GM12875 (cell line): ENCODE data around the gene ANKRD62.
"Not testable (repeated sequence)": the region's sequence is repeated elsewhere in the genome, so short reads cannot be mapped to it uniquely, and the experiment has no call there.

ENCODE experiments used
- H3K4me3 ChIP-seq: one replicate; pipeline ENCODE4 v1.5.1; 2011; ENCODE audit warnings: low read depth, low read length, control low read depth
- TF ChIP-seq, protein P1 (sequence below): IDR thresholded peaks from 2 replicates; pipeline ENCODE4 v1.5.1; 2011; ENCODE audit warnings: low read depth, mild to moderate bottlenecking, control low read depth, inconsistent platforms, low read length, moderate library complexity, borderline replicate concordance; ENCODE audit not compliant: insufficient read depth

Gene ANKRD62

DNA sequence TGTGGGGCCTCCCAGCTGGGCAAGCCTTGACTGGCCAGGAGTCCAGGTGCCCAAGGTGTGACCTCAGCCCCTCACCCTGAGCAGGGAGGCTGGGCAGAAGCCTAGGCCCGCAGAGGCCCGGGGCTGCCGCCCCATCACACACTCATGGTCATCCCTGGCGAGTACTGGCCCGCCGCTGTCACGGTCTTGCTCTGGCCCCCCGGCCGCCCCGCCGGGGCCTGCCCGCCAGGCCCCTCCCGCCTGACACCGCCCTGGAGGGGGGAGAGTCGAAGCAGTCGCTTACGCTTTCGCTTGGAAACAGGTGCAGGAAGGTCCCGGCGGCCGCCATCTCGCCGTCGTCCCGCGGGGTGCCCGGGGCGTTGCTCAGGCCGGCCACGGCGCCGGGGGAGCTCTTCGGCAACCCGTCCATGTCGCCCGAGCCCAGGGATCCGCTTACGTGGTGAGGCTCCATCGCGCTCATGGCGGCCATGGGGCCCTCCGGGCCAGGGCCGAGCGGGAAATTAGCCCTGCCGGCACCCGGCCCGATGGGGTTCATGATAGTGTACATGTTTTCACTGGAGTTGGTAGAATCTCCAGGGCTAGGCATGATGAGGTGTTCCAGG lies 26.6 kb upstream of the ANKRD62 start:
- H3K4me3 ChIP-seq = no peak overlapping the region
- TF ChIP-seq, protein P1, sequence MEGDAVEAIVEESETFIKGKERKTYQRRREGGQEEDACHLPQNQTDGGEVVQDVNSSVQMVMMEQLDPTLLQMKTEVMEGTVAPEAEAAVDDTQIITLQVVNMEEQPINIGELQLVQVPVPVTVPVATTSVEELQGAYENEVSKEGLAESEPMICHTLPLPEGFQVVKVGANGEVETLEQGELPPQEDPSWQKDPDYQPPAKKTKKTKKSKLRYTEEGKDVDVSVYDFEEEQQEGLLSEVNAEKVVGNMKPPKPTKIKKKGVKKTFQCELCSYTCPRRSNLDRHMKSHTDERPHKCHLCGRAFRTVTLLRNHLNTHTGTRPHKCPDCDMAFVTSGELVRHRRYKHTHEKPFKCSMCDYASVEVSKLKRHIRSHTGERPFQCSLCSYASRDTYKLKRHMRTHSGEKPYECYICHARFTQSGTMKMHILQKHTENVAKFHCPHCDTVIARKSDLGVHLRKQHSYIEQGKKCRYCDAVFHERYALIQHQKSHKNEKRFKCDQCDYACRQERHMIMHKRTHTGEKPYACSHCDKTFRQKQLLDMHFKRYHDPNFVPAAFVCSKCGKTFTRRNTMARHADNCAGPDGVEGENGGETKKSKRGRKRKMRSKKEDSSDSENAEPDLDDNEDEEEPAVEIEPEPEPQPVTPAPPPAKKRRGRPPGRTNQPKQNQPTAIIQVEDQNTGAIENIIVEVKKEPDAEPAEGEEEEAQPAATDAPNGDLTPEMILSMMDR = no peak

DNA sequence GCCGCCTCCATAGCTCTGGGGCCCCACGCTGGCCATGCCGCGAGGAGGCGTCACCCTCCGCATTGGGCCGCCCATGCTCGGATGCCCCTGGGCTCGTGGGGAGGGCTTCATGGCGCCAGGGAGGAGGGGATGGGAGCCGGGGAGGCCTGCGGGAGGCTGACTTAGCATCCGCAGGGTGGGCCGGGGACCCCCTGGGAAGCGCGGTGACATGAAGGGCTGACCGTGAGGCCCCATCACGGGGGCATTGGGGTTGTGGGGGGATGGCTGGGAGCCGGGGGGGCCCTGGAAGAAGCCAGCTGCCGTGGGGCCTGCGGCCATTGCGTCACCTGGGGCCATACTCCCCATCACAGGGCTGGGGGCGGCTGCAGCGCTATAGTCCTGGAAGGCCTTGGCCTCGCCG lies 26.0 kb upstream of the ANKRD62 start:
- TF ChIP-seq, protein P1 = no peak
- H3K4me3 ChIP-seq = no peak overlapping the region

DNA sequence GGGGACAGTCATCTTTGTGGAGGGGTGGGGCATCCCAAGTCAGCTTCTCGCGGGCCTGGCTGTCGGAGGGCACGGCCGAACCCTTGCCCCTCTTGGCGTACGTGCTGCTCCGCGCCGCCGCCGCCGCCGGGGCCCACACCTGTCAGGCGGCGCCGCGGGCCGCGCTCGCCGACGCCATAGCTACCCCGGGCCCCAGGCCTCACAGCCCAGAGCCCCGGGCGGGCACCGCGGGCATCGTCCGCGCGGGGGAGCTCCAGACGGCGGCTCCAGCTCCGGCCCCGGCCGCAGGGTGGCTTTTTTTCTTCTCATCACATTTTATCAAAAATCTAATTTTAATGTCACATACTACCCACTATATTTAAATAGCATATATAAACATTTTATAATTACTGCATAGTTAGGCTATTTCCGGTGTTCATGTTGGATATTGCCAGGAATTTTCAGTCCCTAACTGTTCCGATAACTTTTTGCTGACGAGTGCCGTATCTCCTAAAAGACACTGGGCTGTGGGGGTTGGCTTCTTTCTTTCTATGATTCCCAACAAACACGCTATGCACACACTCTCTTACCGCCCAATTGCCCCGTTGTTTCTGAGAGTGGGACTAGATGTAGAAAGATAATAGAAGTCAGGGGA lies 25.2 kb upstream of the ANKRD62 start:
- H3K4me3 ChIP-seq = not testable (repeated sequence)

DNA sequence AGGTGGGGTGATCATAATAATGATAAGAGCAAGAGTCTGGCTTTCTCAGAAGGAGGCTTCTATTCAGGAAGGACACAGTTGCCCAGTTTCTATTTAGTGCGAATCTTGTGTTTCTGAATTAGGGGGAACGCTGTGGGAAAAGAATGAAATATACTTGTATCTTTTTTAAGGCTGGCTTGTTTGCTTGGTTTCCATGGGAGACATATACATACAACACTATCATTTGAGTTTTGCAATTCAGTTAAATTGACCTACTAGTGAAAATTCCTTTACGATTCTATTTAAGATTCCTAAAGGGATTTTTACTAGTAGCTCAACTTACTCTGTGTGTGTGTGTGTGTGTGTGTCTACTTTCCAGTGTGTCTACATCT lies 24.7 kb upstream of the ANKRD62 start:
- no peak overlapping the region for H3K4me3 ChIP-seq
- TF ChIP-seq, protein P1 = no peak

DNA sequence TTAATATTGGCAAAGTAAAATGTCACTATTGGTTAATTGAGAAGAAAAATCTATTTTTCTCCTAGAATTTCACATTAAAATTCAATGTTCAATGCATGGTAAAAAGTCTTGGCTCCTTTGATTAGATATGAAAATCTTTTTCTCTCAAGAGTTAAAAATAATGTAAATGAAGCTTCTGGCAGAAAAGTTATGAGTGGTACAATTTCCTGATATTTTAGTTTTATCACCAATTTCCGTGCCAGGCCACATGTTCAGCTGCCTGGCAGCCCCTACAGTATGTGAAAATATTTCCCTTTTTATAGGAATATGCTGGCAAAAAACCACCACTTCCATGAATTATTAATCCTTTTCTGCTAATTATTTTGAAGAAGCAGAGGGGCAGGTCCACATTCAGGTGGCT lies 22.6 kb upstream of the ANKRD62 start:
- H3K4me3 ChIP-seq = not testable (repeated sequence)

DNA sequence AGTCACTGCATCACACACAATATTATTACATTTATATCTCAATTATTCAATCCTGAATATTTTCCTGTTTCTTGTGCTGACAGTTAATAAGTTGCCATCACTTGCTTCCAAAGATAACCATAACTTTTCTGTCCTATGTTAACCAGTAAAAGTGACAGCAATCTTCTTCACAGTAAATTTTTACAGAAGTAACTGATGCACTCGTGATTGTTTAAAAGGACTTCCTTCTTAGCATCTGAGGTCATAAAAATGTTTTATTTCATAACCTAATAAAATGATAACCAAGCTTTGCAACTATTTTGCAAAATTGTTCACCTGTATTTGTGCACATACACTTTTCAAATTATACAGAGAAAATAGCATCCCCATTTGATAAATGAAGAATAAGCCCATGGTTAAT lies 20.6 kb upstream of the ANKRD62 start:
- no peak overlapping the region for H3K4me3 ChIP-seq
- TF ChIP-seq, protein P1 = no peak

DNA sequence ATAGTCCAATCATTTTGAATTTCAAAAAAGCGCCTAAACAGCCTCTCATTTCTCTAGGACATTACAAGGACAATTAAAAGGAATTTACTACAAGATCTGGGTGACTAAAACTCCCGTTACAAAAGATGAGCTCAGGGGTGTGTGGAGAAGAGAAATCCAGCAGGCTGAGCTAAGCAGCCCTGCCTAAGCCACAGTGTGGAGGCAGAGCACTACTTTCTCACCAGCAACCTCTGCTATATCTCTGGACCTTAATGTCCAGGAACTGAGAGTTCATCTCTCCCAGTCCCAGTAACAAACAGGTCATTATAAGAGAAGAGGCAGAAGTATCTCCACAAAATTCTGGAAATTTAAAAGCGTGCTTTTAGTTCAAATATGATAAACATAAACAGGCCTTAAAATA lies 18.9 kb upstream of the ANKRD62 start:
- TF ChIP-seq, protein P1 = 0 out of 2 replicates have a peak, but pooled peaks have one; percentile 10
- no peak overlapping the region for H3K4me3 ChIP-seq

DNA sequence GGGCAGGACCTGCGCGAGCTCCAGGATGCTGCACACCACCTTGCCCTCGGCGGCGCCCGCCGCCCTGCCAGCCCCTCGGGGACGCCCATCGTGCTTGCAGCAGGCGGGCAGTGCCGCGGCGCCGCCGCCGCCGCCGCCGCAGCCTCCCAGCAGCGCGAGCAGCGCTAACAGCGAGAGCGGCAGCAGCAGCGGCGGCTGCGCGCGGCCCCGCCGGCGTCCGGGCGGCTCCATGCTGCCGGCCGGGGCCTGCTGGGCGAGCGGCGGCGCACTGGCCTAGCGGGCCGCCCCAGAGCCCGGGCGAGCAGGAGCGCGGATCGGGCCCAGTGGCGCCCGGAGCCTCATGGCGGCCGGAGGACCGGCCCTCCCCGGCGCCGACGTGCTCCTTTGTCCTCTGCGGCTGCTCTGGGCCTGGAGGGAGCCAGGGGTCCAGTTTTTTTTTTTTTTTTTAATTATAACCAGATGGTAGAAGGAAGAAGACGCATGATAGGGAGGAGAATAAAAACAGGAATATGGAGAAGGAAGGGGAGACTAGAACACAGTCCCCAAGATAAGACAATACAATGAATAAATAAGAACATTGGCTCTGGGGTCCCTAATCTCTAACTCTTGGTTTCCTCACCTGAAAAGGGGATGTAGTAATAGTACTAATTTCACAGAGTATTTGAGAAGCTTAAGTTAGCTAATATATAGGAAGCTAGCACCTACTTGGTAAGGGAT lies 17.1 kb upstream of the ANKRD62 start:
- H3K4me3 ChIP-seq = peak overlapping the region; percentile 5
- TF ChIP-seq, protein P1 = no peak

DNA sequence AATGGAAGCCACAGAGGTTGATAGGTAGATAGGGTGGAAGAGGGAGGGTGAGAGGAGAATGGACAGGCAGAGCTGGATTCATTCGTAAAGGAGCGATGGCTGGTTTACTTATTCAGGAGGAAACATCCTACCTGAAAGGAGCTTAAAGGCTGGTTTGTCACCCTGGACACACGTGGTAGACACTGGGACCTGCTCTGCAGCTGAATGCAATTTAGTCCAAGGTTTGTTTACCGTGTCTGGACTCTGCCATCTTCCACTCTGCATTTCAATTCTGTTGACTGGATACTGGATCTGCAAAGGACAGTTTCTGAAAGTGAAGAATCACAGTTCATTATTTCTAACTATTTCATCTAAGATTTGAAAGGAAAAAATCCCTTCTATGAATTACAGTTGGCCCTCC lies 15.6 kb upstream of the ANKRD62 start:
- not testable (repeated sequence) for H3K4me3 ChIP-seq
